GM19438 (cell line): ENCODE data around the gene CNTN1.

Experiments
- ATAC-seq: cut with Tn5 transposase; IDR thresholded peaks from one replicate; pipeline ENCODE4 v1.9.1; 2021; ENCODE audit warnings: low read depth; ENCODE audit not compliant: unreplicated experiment

CNTN1 gene

GRCh38 chr12:40762072-40762471, 69.8 kb downstream of the CNTN1 start:
- no peak for ATAC-seq

GRCh38 chr12:40768125-40768864, 76.1 kb downstream of the CNTN1 start:
- ATAC-seq, result no peak

GRCh38 chr12:40769846-40770245, 77.6 kb downstream of the CNTN1 start:
- ATAC-seq, result no peak

GRCh38 chr12:40770781-40771180, 78.5 kb downstream of the CNTN1 start:
- no peak for ATAC-seq

- ATAC-seq, result no peak
Observed at GRCh38 chr12:40775661-40776060, 83.4 kb downstream of the CNTN1 start.

GRCh38 chr12:40784102-40784501, 91.9 kb downstream of the CNTN1 start:
- no peak for ATAC-seq

- no peak for ATAC-seq
Observed at GRCh38 chr12:40788276-40788675, 96.0 kb downstream of the CNTN1 start.

GRCh38 chr12:40792792-40793386, 100.7 kb downstream of the CNTN1 start:
- ATAC-seq, result no peak

GRCh38 chr12:40793471-40793870, 101.2 kb downstream of the CNTN1 start:
- ATAC-seq, result no peak

GRCh38 chr12:40794087-40794486, 101.8 kb downstream of the CNTN1 start:
- no peak for ATAC-seq

- ATAC-seq, result no peak
Observed at GRCh38 chr12:40801082-40801481, 108.8 kb downstream of the CNTN1 start.

- no peak for ATAC-seq
Observed at GRCh38 chr12:40801861-40802260, 109.6 kb downstream of the CNTN1 start.

- ATAC-seq, result no peak
Observed at GRCh38 chr12:40802656-40803055, 110.4 kb downstream of the CNTN1 start.

- no peak for ATAC-seq
Observed at GRCh38 chr12:40819436-40820108, 127.3 kb downstream of the CNTN1 start.

GRCh38 chr12:40820794-40821484, 128.7 kb downstream of the CNTN1 start:
- ATAC-seq, result no peak

- ATAC-seq, result no peak
Observed at GRCh38 chr12:40825156-40825555, 132.9 kb downstream of the CNTN1 start.

- no peak for ATAC-seq
Observed at GRCh38 chr12:40827683-40828592, 135.7 kb downstream of the CNTN1 start.

GRCh38 chr12:40828593-40828990, 136.4 kb downstream of the CNTN1 start:
- ATAC-seq, result no peak

GRCh38 chr12:40829738-40830144, 137.5 kb downstream of the CNTN1 start:
- ATAC-seq, result no peak

GRCh38 chr12:40831916-40832315, 139.7 kb downstream of the CNTN1 start:
- no peak for ATAC-seq
